ENCODE measurements around the gene SLC26A6.

GRCh38 chr3:48596676-48597407, 38.4 kb downstream of the SLC26A6 start:
- TF ChIP-seq, protein P1, sequence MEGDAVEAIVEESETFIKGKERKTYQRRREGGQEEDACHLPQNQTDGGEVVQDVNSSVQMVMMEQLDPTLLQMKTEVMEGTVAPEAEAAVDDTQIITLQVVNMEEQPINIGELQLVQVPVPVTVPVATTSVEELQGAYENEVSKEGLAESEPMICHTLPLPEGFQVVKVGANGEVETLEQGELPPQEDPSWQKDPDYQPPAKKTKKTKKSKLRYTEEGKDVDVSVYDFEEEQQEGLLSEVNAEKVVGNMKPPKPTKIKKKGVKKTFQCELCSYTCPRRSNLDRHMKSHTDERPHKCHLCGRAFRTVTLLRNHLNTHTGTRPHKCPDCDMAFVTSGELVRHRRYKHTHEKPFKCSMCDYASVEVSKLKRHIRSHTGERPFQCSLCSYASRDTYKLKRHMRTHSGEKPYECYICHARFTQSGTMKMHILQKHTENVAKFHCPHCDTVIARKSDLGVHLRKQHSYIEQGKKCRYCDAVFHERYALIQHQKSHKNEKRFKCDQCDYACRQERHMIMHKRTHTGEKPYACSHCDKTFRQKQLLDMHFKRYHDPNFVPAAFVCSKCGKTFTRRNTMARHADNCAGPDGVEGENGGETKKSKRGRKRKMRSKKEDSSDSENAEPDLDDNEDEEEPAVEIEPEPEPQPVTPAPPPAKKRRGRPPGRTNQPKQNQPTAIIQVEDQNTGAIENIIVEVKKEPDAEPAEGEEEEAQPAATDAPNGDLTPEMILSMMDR (IDR thresholded peaks at IDR 0.05), result no peak
- TF ChIP-seq POLR2A (IDR thresholded peaks at IDR 0.05), result no peak
